Gastrocnemius medialis (tissue), 4 donors: Measurements from ENCODE around the gene LPO. TPM values are rescaled to one million over a fixed set of nuclear protein-coding genes. Genes with fewer than 3 reads are reported as not detected.

Source experiments
- ATAC-seq, 2 donors: fragments of 150-250 bp; one replicate each; pipeline ENCODE4 v1.9.1; 2016
- DNase-seq, 2 donors: peaks; one replicate each; pipeline ENCODE4 v3.0.0-alpha.2; 2019
- H3K27ac ChIP-seq, 4 donors: fragments of 200-600 bp; sonication (generic); 1 replicate in 1 of 4; 2 replicates in 3 of 4; pipeline ENCODE4 v1.5.1; 2016 to 2018; ENCODE audit warnings: mild to moderate bottlenecking in 2 of 4, moderate library complexity in 1 of 4
- H3K27me3 ChIP-seq, 3 donors: fragments of 200-600 bp; sonication (generic) in 2 of 3; 1 replicate in 1 of 3; 2 replicates in 2 of 3; pipeline versions ENCODE4 v1.5.1 to v1.6.0; 2016 to 2019; ENCODE audit warnings: mild to moderate bottlenecking in 1 of 3, moderate library complexity in 1 of 3
- H3K36me3 ChIP-seq, 2 donors: fragments of 200-600 bp; sonication (generic) in 1 of 2; one replicate each; pipeline ENCODE4 v1.5.1; 2017 to 2018
- H3K4me1 ChIP-seq, 2 donors: fragments of 200-600 bp; sonication (generic) in 1 of 2; one replicate each; pipeline ENCODE4 v1.5.1; 2016 to 2017; ENCODE audit warnings: mild to moderate bottlenecking in 2 of 2
- H3K4me3 ChIP-seq, 4 donors: fragments of 200-600 bp; sonication (generic) in 3 of 4; 1 replicate in 1 of 4; 2 replicates in 3 of 4; pipeline ENCODE4 v1.5.1; 2016 to 2019; ENCODE audit warnings: mild to moderate bottlenecking in 2 of 4
- H3K9me3 ChIP-seq, 3 donors: fragments of 200-600 bp; sonication (generic) in 2 of 3; 1 replicate in 1 of 3; 2 replicates in 2 of 3; pipeline ENCODE4 v1.5.1; 2016 to 2019
- CTCF ChIP-seq, 5 experiments: fragments of 450-650 bp in 3 of 5; fragments of 200-600 bp in 2 of 5; sonication (generic) in 2 of 5; IDR thresholded peaks in 4 of 5; conservative IDR thresholded peaks in 1 of 5; 1 replicate in 4 of 5; 2 replicates in 1 of 5; pipeline ENCODE4 v1.5.1; 2016 to 2019; ENCODE audit warnings: antibody characterized with exemption in 5 of 5, mild to moderate bottlenecking in 3 of 5, moderate library complexity in 3 of 5
- POLR2A ChIP-seq, 2 donors: fragments of 450-650 bp; IDR thresholded peaks; one replicate each; pipeline ENCODE4 v1.6.1; 2017; ENCODE audit warnings: antibody characterized with exemption in 2 of 2, mild to moderate bottlenecking in 2 of 2, moderate library complexity in 2 of 2
- in situ Hi-C, 4 donors: fragments of 200-750 bp; cut with MboI; loops; one replicate each; pipeline versions ENCODE4 v1.15.0 to v1.8.0; 2017; ENCODE audit warnings: low sequenced_read_pairs in 4 of 4
- intact Hi-C: fragments of 100-400 bp; cut with DNase I; formaldehyde crosslinking; loops from one replicate; pipeline ENCODE4 v1.15.1; 2023; ENCODE audit warnings: low total_unique reads
- total RNA-seq, 4 donors: library from RNA; depleted of rRNA; stranded (reverse); fragments of >200 nt; gene quantifications; one replicate each; pipeline versions ENCODE4 v1.1.0 to v1.2.3, GENCODE V29; 2016

Gene LPO
- total RNA-seq, 4 donors from 2014 or later: not detected

GRCh38 chr17:58271216-58271931 is 33.0 kb downstream of the LPO start:
- Histone ChIP-seq H3K4me3 (no peak overlapping the region), H3K9me3 (no peaks in the 10 kb centered on the region), H3K36me3 (no peaks in the 10 kb centered on the region), H3K4me1 (no peaks in the 10 kb centered on the region), H3K27me3 (no peaks in the 10 kb centered on the region), H3K27ac (no peak overlapping the region)
- no peak for ATAC-seq
- intact Hi-C loops: no loop called here
- no peak for DNase-seq
- TF ChIP-seq CTCF (IDR thresholded peaks at IDR 0.05 in 4 of 5, conservative IDR thresholded peaks at IDR 0.05 in 1 of 5): no peak
- in situ Hi-C loops: no loop called here

GRCh38 chr17:58272367-58273280 is 34.2 kb downstream of the LPO start:
- H3K4me1 ChIP-seq: no peaks in the 10 kb centered on the region
- H3K27ac ChIP-seq: no peak overlapping the region
- no peaks in the 10 kb centered on the region for H3K36me3 ChIP-seq
- no peak for DNase-seq
- H3K4me3 ChIP-seq: no peak overlapping the region
- ATAC-seq: no peak
- intact Hi-C loops (no loop called here), in situ Hi-C loops (no loop called here)
- no peaks in the 10 kb centered on the region for H3K27me3 ChIP-seq
- no peaks in the 10 kb centered on the region for H3K9me3 ChIP-seq
- TF ChIP-seq POLR2A (IDR thresholded peaks at IDR 0.05): no peak

GRCh38 chr17:58273453-58274104 is 35.2 kb downstream of the LPO start:
- in situ Hi-C loops (no loop called here), intact Hi-C loops (no loop called here)
- no peak overlapping the region for H3K27ac ChIP-seq
- H3K4me1 ChIP-seq: no peaks in the 10 kb centered on the region
- H3K4me3 ChIP-seq: no peak overlapping the region
- H3K36me3 ChIP-seq: no peaks in the 10 kb centered on the region
- H3K9me3 ChIP-seq: no peaks in the 10 kb centered on the region
- TF ChIP-seq CTCF (IDR thresholded peaks at IDR 0.05 in 4 of 5, conservative IDR thresholded peaks at IDR 0.05 in 1 of 5): no peak
- no peak for TF ChIP-seq POLR2A (IDR thresholded peaks at IDR 0.05)
- DNase-seq (no peak), ATAC-seq (no peak)
- no peaks in the 10 kb centered on the region for H3K27me3 ChIP-seq

GRCh38 chr17:58275417-58275816 is 37.0 kb downstream of the LPO start:
- DNase-seq: no peak
- intact Hi-C loops: no loop called here
- no peak for TF ChIP-seq POLR2A (IDR thresholded peaks at IDR 0.05)
- TF ChIP-seq CTCF (IDR thresholded peaks at IDR 0.05 in 4 of 5, conservative IDR thresholded peaks at IDR 0.05 in 1 of 5): no peak

GRCh38 chr17:58276423-58276822 is 38.0 kb downstream of the LPO start:
- Histone ChIP-seq H3K4me3 (no peak overlapping the region), H3K4me1 (no peaks in the 10 kb centered on the region)
- in situ Hi-C loops: no loop called here

More at GRCh38 chr17:58275417-58275816, 37.0 kb downstream of the LPO start:
- Histone ChIP-seq H3K27me3 (no peaks in the 10 kb centered on the region), H3K4me3 (no peak overlapping the region), H3K27ac (no peak overlapping the region), H3K4me1 (no peaks in the 10 kb centered on the region), H3K9me3 (no peaks in the 10 kb centered on the region), H3K36me3 (no peaks in the 10 kb centered on the region)
- ATAC-seq: no peak
- in situ Hi-C loops: no loop called here

More at GRCh38 chr17:58276423-58276822, 38.0 kb downstream of the LPO start:
- intact Hi-C loops: no loop called here
- TF ChIP-seq POLR2A (IDR thresholded peaks at IDR 0.05): no peak
- no peak for TF ChIP-seq CTCF (IDR thresholded peaks at IDR 0.05 in 4 of 5, conservative IDR thresholded peaks at IDR 0.05 in 1 of 5)
- ATAC-seq: no peak
- H3K36me3 ChIP-seq: no peaks in the 10 kb centered on the region
- H3K27me3 ChIP-seq: no peaks in the 10 kb centered on the region
- no peak overlapping the region for H3K27ac ChIP-seq
- DNase-seq: no peak
- H3K9me3 ChIP-seq: no peaks in the 10 kb centered on the region
